Thoracic aorta (tissue), 2 donors: ENCODE measurements around the gene GPM6B. TPM values are rescaled to one million over a fixed set of nuclear protein-coding genes. Genes with fewer than 3 reads are reported as not detected.

ENCODE experiments used
- ATAC-seq: fragments of 150-250 bp; one replicate; pipeline ENCODE4 v1.8.0; 2017; ENCODE audit warnings: low read depth; ENCODE audit not compliant: insufficient number of reproducible peaks, low FRiP score
- DNase-seq: peaks from one replicate; pipeline ENCODE4 v3.0.0-alpha.2; 2020; ENCODE audit warnings: low spot score
- H3K27ac ChIP-seq, 2 donors: fragments of 200-600 bp; sonication (generic); 1 replicate in 1 of 2; 2 replicates in 1 of 2; pipeline ENCODE4 v1.5.1; 2016; ENCODE audit warnings: mild to moderate bottlenecking in 2 of 2, moderate library complexity in 2 of 2
- H3K27me3 ChIP-seq: fragments of 200-600 bp; sonication (generic); replicated peaks from 2 replicates; pipeline ENCODE4 v1.6.0; 2016; ENCODE audit warnings: mild to moderate bottlenecking; ENCODE audit not compliant: insufficient read depth
- H3K36me3 ChIP-seq: fragments of 200-600 bp; sonication (generic); one replicate; pipeline ENCODE4 v1.5.1; 2016
- H3K4me1 ChIP-seq, 2 donors: fragments of 200-600 bp; sonication (generic); 1 replicate in 1 of 2; 2 replicates in 1 of 2; pipeline versions ENCODE4 v1.5.1 to v1.6.0; 2016; ENCODE audit warnings: low read depth in 2 of 2, mild to moderate bottlenecking in 1 of 2; ENCODE audit not compliant: control insufficient read depth in 1 of 2
- H3K4me3 ChIP-seq: fragments of 200-600 bp; sonication (generic); 2 replicates; pipeline ENCODE4 v1.5.1; 2016; ENCODE audit warnings: mild to moderate bottlenecking
- H3K9me3 ChIP-seq: fragments of 200-600 bp; sonication (generic); 2 replicates; pipeline ENCODE4 v1.5.1; 2016
- CTCF ChIP-seq: fragments of 200-600 bp; sonication (generic); IDR thresholded peaks from one replicate; pipeline ENCODE4 v1.5.1; 2019; ENCODE audit warnings: antibody characterized with exemption
- total RNA-seq, 2 donors: library from RNA; depleted of rRNA; stranded (reverse); fragments of >200 nt; gene quantifications; one replicate each; pipeline versions ENCODE4 v1.1.0 to v1.2.3, GENCODE V29; 2016

The GPM6B gene
- total RNA-seq, 2 donors from 2014 or later: 23.7 to 33.7 TPM

- H3K27me3 ChIP-seq: no peaks in the 10 kb centered on the region
- H3K27ac ChIP-seq: no peak overlapping the region
- no peaks in the 10 kb centered on the region for H3K9me3 ChIP-seq
- no peaks in the 10 kb centered on the region for H3K4me1 ChIP-seq
- TF ChIP-seq CTCF: no peak
- no peak for ATAC-seq
- DNase-seq: no peak
- no peak overlapping the region for H3K4me3 ChIP-seq
- no peaks in the 10 kb centered on the region for H3K36me3 ChIP-seq
Observed at GRCh38 chrX:13840121-13840520, 23.2 kb upstream of the GPM6B start.

GRCh38 chrX:13837290-13837745 lies 20.4 kb upstream of the GPM6B start:
- TF ChIP-seq CTCF: no peak
- Histone ChIP-seq H3K9me3 (no peaks in the 10 kb centered on the region), H3K27me3 (no peaks in the 10 kb centered on the region), H3K27ac (no peak overlapping the region), H3K4me3 (no peak overlapping the region), H3K36me3 (no peaks in the 10 kb centered on the region), H3K4me1 (no peaks in the 10 kb centered on the region)
- DNase-seq (no peak), ATAC-seq (no peak)

DNA sequence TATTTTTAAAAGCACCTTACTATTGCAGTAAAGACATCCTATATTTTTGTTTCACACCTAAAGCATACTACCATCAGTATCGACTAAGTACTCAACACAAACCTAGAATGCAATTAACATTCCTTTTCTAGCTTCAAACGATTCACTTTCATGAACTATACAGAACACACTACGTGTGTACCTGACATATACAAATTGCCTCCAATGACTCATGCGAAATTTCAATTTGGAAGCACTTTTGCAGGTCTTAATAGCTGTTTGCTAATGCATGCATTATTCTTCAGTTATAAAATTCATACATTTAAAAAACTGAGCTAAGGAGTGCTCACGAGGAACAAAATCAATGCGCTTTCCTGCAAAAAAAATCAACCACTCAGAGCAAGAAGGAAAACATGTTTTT lies 19.7 kb upstream of the GPM6B start:
- DNase-seq (no peak), ATAC-seq (no peak)
- no peaks in the 10 kb centered on the region for H3K36me3 ChIP-seq
- TF ChIP-seq CTCF: no peak
- no peaks in the 10 kb centered on the region for H3K27me3 ChIP-seq
- H3K9me3 ChIP-seq: no peaks in the 10 kb centered on the region
- no peak overlapping the region for H3K27ac ChIP-seq
- H3K4me1 ChIP-seq: no peaks in the 10 kb centered on the region
- no peak overlapping the region for H3K4me3 ChIP-seq

- ATAC-seq: no peak
- no peak for DNase-seq
- no peak for TF ChIP-seq CTCF
- no peak overlapping the region for H3K27ac ChIP-seq
- no peaks in the 10 kb centered on the region for H3K36me3 ChIP-seq
- H3K9me3 ChIP-seq: no peaks in the 10 kb centered on the region
- H3K4me3 ChIP-seq: no peak overlapping the region
- no peaks in the 10 kb centered on the region for H3K4me1 ChIP-seq
- H3K27me3 ChIP-seq: no peaks in the 10 kb centered on the region
Observed at GRCh38 chrX:13835825-13836224, 18.9 kb upstream of the GPM6B start.

DNA sequence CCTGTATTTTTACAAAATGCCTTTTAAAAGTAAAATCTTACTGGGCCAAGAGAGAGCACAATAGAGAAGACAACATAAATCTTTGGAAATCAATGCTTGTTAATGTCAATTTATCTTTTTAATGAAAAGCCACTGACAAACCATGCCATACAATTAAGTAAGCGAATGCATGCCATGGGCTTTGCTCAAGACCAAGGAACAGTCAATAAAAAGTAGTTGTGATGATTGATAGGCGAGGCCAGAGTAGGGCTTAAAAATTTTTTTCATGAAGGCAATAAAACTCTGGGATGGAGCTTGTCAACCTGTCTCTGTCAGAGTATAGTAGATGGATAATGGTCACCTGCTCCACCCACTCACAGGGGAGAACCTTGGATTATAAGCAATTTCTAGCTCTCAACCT lies 17.5 kb upstream of the GPM6B start:
- no peak for TF ChIP-seq CTCF
- H3K27me3 ChIP-seq: no peaks in the 10 kb centered on the region
- no peaks in the 10 kb centered on the region for H3K9me3 ChIP-seq
- ATAC-seq: no peak
- H3K4me1 ChIP-seq: no peaks in the 10 kb centered on the region
- H3K27ac ChIP-seq: no peak overlapping the region
- no peak overlapping the region for H3K4me3 ChIP-seq
- DNase-seq: no peak
- H3K36me3 ChIP-seq: no peaks in the 10 kb centered on the region
